ENCODE results near the gene ATP12A.

ATP12A gene

GRCh38 chr13:24663586-24663985, 16.6 kb upstream of the ATP12A start:
- no peak for DNase-seq

- DNase-seq = peak; percentile 88
Observed at GRCh38 chr13:24664726-24665409, 15.3 kb upstream of the ATP12A start.

GRCh38 chr13:24668511-24668910, 11.7 kb upstream of the ATP12A start:
- no peak for DNase-seq

- peak; percentile 87 for DNase-seq
Observed at GRCh38 chr13:24668955-24669582, 11.1 kb upstream of the ATP12A start.

GRCh38 chr13:24670174-24670573, 10.0 kb upstream of the ATP12A start:
- DNase-seq = no peak

- DNase-seq = peak; percentile 84
Observed at GRCh38 chr13:24670961-24671381, 9.2 kb upstream of the ATP12A start.

- DNase-seq = peak; percentile 92
Observed at GRCh38 chr13:24671386-24672113, 8.7 kb upstream of the ATP12A start.

- DNase-seq = peak; percentile 45
Observed at GRCh38 chr13:24672141-24673132, 7.8 kb upstream of the ATP12A start.

- peak; percentile 48 for DNase-seq
Observed at GRCh38 chr13:24675806-24676570, 4.2 kb upstream of the ATP12A start.

GRCh38 chr13:24678151-24678550, 2.1 kb upstream of the ATP12A start:
- peak; percentile 28 for DNase-seq

- DNase-seq = no peak
Observed at GRCh38 chr13:24679686-24680085, 522 bp upstream of the ATP12A start.

GRCh38 chr13:24680921-24681604, 855 bp downstream of the ATP12A start:
- no peak for DNase-seq

- no peak for DNase-seq
Observed at GRCh38 chr13:24681930-24682329, 1.7 kb downstream of the ATP12A start.

GRCh38 chr13:24682353-24682752, 2.1 kb downstream of the ATP12A start:
- peak; percentile 71 for DNase-seq

- no peak for DNase-seq
Observed at GRCh38 chr13:24683351-24683750, 3.1 kb downstream of the ATP12A start.

GRCh38 chr13:24683838-24684599, 3.8 kb downstream of the ATP12A start:
- DNase-seq = peak; percentile 87

GRCh38 chr13:24684600-24684998, 4.4 kb downstream of the ATP12A start:
- DNase-seq = no peak

- DNase-seq = peak; percentile 42
Observed at GRCh38 chr13:24685314-24685713, 5.1 kb downstream of the ATP12A start.

- DNase-seq = peak; percentile 40
Observed at GRCh38 chr13:24687611-24688010, 7.4 kb downstream of the ATP12A start.

GRCh38 chr13:24688111-24688510, 7.9 kb downstream of the ATP12A start:
- DNase-seq = peak; percentile 53
